IPS-20b (cell line): ENCODE results near the gene TAGLN.

Experiments used
- H3K27ac ChIP-seq: one replicate; pipeline ENCODE4 v1.5.1; 2013; ENCODE audit warnings: low read length
- H3K27me3 ChIP-seq: 2 replicates; pipeline ENCODE4 v1.6.1; 2013; ENCODE audit warnings: mild to moderate bottlenecking, low read length, inconsistent platforms; ENCODE audit not compliant: insufficient read depth
- H3K36me3 ChIP-seq: 2 replicates; pipeline ENCODE4 v1.6.1; 2013; ENCODE audit warnings: low read depth, mild to moderate bottlenecking, inconsistent platforms, low read length, moderate library complexity; ENCODE audit not compliant: insufficient read depth
- H3K4me1 ChIP-seq: 2 replicates; pipeline ENCODE4 v1.6.1; 2013; ENCODE audit warnings: mild to moderate bottlenecking, control low read depth, inconsistent platforms, low read length, moderate library complexity; ENCODE audit not compliant: insufficient read depth
- H3K4me3 ChIP-seq: 2 replicates; pipeline ENCODE4 v1.5.1; 2013; ENCODE audit warnings: mild to moderate bottlenecking, low read length, inconsistent platforms
- H3K9ac ChIP-seq: 2 replicates; pipeline ENCODE4 v1.6.1; 2013; ENCODE audit warnings: low read depth, mild to moderate bottlenecking, inconsistent platforms, low read length, moderate library complexity
- H3K9me3 ChIP-seq: 2 replicates; pipeline ENCODE4 v1.6.1; 2013; ENCODE audit warnings: mild to moderate bottlenecking, low read depth, low read length, inconsistent platforms; ENCODE audit not compliant: insufficient read depth

TAGLN gene

GRCh38 chr11:117256573-117256972 is 57.4 kb downstream of the TAGLN start:
- no peaks in the 10 kb centered on the region for H3K9me3 ChIP-seq
- no peaks in the 10 kb centered on the region for H3K4me1 ChIP-seq
- no peak overlapping the region for H3K9ac ChIP-seq
- H3K27ac ChIP-seq: no peak overlapping the region
- H3K4me3 ChIP-seq: no peak overlapping the region
- peaks cover 40% of the 10 kb centered on the region for H3K36me3 ChIP-seq
- H3K27me3 ChIP-seq: no peaks in the 10 kb centered on the region
